Peyer's patch (tissue), 4 donors: Measurements from ENCODE around the gene NHERF1.

Source experiments
- POLR2A ChIP-seq, 2 donors: fragments of 450-650 bp; IDR thresholded peaks; one replicate each; pipeline ENCODE4 v1.5.1; 2017; ENCODE audit warnings: antibody characterized with exemption in 2 of 2, mild to moderate bottlenecking in 2 of 2, moderate library complexity in 2 of 2
- TF ChIP-seq, protein P1 (sequence below), 6 experiments: fragments of 450-650 bp in 4 of 6; fragments of 200-600 bp in 2 of 6; sonication (generic) in 1 of 6; IDR thresholded peaks; one replicate each; pipeline ENCODE4 v1.5.1; 2017 to 2019; ENCODE audit warnings: antibody characterized with exemption in 6 of 6, mild to moderate bottlenecking in 3 of 6, moderate library complexity in 1 of 6

DNA sequence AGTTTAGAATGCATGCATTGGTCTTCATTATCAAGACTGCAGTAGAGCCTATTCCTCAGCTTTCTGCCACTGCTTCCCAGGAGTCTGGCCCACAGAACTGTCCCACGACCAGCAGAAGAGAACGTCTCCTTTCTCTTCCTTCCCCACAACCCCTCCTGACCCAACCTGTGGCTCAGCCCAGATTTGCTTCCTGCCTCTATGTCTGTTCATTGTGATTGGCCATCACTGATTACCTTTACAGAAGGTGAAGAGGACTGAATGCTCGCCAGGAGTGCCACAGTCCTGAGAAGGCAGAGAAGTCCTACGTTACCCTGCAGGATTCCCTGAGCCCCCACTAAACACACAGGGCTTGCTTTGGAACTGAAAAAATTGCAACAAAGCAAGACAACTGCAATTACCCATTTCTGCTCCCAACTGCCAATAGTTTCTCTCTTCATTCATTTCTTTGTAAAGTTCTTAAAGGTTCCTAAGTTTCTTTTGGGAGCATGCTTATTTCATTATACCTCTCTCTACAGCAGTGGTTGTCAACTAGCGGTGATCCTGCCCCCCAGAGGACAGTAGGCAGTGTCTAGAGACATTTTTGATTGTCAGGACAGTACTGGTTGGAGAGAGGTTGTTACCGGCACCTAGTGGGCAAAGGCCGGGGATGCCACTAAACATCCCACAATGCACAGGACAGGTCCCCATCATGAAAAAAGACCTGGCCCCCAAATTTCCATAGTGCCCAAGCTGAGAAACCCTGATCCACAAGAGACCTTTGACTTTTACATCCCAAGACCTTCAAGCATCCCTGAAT lies 32.2 kb downstream of the NHERF1 start:
- TF ChIP-seq, protein P1, sequence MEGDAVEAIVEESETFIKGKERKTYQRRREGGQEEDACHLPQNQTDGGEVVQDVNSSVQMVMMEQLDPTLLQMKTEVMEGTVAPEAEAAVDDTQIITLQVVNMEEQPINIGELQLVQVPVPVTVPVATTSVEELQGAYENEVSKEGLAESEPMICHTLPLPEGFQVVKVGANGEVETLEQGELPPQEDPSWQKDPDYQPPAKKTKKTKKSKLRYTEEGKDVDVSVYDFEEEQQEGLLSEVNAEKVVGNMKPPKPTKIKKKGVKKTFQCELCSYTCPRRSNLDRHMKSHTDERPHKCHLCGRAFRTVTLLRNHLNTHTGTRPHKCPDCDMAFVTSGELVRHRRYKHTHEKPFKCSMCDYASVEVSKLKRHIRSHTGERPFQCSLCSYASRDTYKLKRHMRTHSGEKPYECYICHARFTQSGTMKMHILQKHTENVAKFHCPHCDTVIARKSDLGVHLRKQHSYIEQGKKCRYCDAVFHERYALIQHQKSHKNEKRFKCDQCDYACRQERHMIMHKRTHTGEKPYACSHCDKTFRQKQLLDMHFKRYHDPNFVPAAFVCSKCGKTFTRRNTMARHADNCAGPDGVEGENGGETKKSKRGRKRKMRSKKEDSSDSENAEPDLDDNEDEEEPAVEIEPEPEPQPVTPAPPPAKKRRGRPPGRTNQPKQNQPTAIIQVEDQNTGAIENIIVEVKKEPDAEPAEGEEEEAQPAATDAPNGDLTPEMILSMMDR (IDR thresholded peaks at IDR 0.05), result peak in 5 of 6 experiments; percentile 9 to 67 (median 57)
- TF ChIP-seq POLR2A (IDR thresholded peaks at IDR 0.05), result no peak
